Stomach (tissue), 4 donors: ENCODE results near the gene SEC22A.

Source experiments
- EP300 ChIP-seq: sonication (generic); formaldehyde crosslinking; IDR thresholded peaks from one replicate; pipeline ENCODE4 v1.6.1; 2017; ENCODE audit warnings: antibody characterized with exemption
- POLR2A ChIP-seq, 4 donors: fragments of 450-650 bp; IDR thresholded peaks; one replicate each; pipeline ENCODE4 v1.6.1; 2016; ENCODE audit warnings: antibody characterized with exemption in 4 of 4, control low read depth in 2 of 4, mild to moderate bottlenecking in 1 of 4, moderate library complexity in 1 of 4
- TF ChIP-seq, protein P1 (sequence below), 7 experiments: fragments of 450-650 bp in 4 of 7; fragments of 200-600 bp in 3 of 7; sonication (generic) in 3 of 7; IDR thresholded peaks; one replicate each; pipeline ENCODE4 v1.5.1; 2016 to 2019; ENCODE audit warnings: antibody characterized with exemption in 7 of 7, control low read depth in 2 of 7, mild to moderate bottlenecking in 1 of 7

DNA sequence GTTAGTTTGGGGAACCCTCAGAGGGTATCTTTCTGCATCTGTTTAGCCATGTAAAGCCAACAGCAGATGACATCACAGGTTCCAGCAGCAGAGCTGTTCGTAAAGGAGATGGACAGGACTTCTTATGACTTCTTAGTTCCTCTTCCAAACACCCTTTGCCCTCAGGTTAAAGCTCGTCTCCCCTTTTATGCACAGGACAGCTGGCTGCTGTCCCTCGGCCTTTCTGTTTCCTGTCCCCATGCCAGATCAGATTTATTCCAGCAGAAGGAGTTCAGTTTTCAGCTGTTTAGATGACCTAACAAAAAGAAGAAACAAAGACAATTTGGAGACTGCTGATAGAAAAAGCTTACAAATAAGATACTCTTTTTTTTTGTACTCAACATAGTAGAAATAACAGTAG lies 45.1 kb downstream of the SEC22A start:
- TF ChIP-seq EP300, result no peak
- TF ChIP-seq, protein P1, sequence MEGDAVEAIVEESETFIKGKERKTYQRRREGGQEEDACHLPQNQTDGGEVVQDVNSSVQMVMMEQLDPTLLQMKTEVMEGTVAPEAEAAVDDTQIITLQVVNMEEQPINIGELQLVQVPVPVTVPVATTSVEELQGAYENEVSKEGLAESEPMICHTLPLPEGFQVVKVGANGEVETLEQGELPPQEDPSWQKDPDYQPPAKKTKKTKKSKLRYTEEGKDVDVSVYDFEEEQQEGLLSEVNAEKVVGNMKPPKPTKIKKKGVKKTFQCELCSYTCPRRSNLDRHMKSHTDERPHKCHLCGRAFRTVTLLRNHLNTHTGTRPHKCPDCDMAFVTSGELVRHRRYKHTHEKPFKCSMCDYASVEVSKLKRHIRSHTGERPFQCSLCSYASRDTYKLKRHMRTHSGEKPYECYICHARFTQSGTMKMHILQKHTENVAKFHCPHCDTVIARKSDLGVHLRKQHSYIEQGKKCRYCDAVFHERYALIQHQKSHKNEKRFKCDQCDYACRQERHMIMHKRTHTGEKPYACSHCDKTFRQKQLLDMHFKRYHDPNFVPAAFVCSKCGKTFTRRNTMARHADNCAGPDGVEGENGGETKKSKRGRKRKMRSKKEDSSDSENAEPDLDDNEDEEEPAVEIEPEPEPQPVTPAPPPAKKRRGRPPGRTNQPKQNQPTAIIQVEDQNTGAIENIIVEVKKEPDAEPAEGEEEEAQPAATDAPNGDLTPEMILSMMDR (IDR thresholded peaks at IDR 0.05), result no peak
- TF ChIP-seq POLR2A (IDR thresholded peaks at IDR 0.05), result no peak
